Iris pigment epithelial cell (primary cell): ENCODE measurements around the gene NUP210.
A peak's percentile ranks its signal among the peaks of the same experiment; 100 is the strongest.
"Not testable (repeated sequence)": the region's sequence is repeated elsewhere in the genome, so short reads cannot be mapped to it uniquely, and the experiment has no call there.

Experiments
- DNase-seq: peaks from one replicate; pipeline ENCODE4 v3.0.0-alpha.2; 2011; ENCODE audit warnings: low read depth

The NUP210 gene

GRCh38 chr3:13420045-13420830 lies at the start of gene NUP210:
Gene NUP210 (minus strand): TSS chr3:13420322. CDS start chr3:13420226, 96 bp downstream.
- no peak for DNase-seq

DNA sequence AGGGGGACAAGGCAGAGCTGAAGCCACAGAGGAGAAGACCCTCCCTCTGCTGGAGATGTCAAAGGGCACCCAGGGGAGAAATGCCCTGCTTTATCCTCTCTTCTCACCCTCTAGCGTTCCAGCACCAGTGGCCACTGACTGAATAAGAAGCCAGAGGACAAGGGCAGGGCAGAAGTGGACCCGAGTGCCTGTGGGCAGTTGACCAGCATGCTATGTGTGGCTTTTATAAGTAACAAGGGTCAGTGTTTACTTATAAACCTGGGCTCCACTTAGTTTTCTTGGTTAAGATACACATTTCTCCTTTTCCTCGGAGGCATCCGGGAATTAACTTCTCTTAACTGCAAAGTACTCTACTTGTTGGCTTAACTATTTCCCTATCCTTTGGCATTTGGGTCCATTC lies 46.7 kb upstream of the NUP210 start:
- DNase-seq: no peak

- no peak for DNase-seq
Measured at GRCh38 chr3:13465236-13465873, 45.2 kb upstream of the NUP210 start.

GRCh38 chr3:13463618-13464400 lies 43.7 kb upstream of the NUP210 start:
- no peak for DNase-seq

- DNase-seq: no peak
Measured at GRCh38 chr3:13462822-13463221, 42.7 kb upstream of the NUP210 start.

DNA sequence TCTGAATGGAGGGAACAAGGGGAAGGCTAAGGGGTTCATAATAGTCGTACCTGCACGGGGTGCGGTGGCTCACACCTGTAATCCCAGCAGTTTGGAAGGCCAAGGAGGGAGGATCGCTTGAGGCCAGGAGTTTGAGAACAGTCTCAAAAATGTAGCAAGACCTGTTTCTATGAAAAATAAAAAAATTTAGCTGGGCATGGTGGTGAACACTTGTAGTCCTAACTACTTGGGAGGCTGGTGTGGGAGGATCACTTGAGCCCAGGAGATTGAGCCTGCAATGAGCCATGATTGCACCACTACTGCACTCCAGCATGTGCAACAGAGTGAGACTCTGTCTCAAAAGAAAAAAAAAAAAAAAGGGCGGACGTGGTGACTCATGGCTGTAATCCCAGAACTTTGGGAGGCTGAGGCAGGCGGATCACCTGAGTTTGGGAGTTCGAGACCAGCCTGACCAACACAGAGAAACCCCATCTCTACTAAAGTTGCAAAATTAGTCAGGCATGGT lies 42.1 kb upstream of the NUP210 start:
- peak; percentile 12 for DNase-seq

DNA sequence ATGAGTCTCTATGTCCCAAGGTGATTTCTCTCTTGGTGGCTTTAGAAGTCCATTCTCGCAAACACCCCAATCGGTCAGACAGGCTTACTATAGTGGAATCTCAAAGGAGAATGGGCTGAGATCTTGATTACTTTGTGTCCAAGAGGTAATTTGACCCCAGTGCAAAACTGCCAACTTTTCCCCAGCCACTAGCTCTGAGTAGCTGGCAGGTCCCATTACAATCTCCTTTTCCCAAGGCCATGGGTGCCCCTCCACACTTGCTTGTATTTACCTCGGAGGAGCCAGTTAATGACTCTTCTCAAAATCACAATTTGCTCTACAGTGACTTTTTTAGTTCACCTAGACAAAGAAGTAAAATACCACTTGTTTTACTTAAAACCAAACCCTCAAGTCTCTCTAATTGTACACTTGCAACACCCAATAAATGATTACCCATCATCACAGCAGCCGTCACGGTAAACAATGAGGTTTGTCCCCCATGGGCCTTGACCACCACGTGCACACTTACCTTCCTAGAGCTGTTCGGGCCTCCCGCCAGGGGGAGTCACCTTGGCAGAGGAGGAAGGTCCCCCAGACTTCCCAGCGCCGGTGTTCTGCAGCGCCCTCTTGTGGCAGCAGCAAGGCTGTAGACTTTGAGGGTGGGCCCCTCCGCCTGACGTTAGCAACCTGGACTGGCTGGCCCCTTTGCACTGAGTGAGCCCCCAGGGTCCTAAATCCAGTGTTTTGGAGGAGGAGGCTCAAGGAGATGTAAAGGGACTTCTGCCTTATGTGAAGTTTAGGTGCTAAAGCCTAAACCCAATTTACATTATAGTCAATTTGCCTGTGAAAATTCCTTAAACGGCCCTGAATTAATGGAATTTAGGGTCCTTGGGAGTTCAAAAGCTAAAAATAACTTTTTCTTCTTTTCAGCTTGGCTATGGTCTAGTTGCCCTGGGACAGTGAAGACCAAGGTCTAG lies 41.3 kb upstream of the NUP210 start:
- DNase-seq: peak; percentile 44

GRCh38 chr3:13460341-13460736 lies 40.2 kb upstream of the NUP210 start:
- DNase-seq: no peak

GRCh38 chr3:13459605-13460340 lies 39.7 kb upstream of the NUP210 start:
- no peak for DNase-seq

GRCh38 chr3:13457593-13457992 lies 37.5 kb upstream of the NUP210 start:
- DNase-seq: no peak

DNA sequence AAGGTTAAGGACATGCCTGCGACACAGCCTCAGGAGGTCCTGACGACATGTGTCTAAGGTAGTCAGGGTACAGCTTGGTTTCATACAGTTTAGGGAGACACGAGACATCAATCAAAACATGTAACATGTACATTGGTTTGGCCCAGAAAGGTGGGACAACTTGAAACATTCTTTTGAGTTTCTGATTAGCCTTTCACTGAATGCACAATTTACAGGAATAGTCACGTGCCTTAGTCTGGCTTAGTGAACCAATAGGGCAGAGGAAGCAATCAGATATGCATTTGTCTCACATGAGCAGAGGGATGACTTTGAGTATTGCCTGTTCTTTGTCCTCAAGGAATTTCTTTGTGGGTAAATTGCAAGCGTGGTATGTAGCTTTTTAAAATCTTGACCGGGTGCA lies 35.5 kb upstream of the NUP210 start:
- DNase-seq: no peak

- DNase-seq: peak; percentile 62
Measured at GRCh38 chr3:13452490-13453335, 32.6 kb upstream of the NUP210 start.

DNA sequence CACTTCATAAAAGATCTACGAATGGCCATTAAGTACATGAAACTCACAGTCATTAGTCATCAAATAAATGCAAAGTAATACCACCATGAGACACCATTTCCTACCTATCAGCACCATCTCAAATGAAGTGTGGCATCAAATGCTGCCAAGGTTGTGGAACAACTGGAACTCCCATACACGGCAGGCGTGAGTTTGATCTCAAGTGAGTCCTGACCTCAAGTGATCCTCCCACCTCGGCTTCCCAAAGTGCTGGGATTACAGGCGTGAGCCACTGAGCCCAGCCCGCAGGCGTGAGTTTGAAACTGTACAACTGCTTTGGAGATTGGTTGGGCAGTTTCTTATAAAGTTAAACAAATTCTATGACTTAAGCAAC lies 31.2 kb upstream of the NUP210 start:
- no peak for DNase-seq

DNA sequence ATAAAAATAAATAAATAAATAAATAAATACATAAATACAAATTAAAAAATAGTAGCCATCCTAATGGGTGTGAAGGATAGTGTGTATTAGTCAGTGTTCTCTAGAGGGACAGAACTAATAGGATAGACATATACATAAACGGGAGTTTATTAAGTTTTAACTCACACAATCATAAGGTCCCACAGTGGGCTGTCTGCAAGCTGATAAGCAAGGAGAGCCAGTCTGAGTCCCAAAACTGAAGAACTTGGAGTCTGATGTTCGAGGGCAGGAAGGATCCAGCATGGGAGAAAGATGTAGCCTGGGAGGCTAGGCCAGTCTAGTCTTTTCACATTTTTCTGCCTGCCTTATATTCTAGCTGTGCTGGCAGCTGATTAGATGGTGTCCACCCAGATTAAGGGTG lies 22.8 kb upstream of the NUP210 start:
- DNase-seq: not testable (repeated sequence)

DNA sequence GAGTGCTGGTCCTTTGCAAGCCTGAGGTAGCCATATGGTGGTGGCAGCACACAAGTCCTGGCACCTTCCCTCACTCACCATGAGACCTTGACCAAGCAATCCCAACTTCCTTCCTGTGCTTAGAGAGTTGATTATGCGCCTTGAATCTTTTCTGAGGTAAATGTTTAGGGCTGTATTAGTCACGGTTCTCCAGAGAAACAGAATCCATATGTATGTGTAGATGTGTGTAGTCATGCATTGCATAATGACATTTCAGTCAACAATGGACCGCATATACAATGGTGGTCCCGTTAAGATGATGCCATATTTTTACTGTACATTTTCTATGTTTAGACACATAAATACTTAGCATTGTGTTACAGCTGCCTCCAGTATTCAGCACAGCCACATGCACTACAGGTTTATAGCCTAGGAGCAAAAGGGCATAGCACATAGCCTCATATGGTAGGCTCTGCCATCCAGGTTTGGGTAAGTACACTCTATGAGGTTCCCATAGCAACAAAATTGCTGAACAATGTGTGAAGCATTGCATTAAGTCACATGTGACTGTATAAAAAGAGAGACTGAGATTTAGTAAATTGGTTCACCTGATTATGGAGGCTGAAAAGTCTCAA lies 20.2 kb upstream of the NUP210 start:
- DNase-seq: no peak

DNA sequence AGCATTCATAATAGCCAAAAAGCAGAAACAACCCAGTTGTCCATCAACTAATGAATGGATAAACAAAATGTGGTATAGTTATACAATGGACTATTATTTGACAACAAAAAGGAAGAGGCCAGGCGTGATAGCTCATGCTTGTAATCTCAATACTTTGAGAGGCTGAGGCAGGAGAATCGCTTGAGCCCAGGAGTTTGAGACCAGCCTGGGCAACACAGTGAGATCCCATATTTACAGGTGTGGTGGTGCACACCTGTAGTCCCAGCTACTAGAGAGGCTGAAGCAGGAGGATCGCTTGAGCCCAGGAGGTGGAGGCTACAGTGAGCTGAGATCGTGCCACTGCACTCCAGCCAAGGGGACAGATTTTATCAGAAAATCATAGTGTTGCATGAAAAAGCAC lies 16.1 kb upstream of the NUP210 start:
- not testable (repeated sequence) for DNase-seq

- no peak for DNase-seq
Measured at GRCh38 chr3:13433912-13434311, 13.8 kb upstream of the NUP210 start.

- DNase-seq: no peak
Measured at GRCh38 chr3:13432093-13432492, 12.0 kb upstream of the NUP210 start.

DNA sequence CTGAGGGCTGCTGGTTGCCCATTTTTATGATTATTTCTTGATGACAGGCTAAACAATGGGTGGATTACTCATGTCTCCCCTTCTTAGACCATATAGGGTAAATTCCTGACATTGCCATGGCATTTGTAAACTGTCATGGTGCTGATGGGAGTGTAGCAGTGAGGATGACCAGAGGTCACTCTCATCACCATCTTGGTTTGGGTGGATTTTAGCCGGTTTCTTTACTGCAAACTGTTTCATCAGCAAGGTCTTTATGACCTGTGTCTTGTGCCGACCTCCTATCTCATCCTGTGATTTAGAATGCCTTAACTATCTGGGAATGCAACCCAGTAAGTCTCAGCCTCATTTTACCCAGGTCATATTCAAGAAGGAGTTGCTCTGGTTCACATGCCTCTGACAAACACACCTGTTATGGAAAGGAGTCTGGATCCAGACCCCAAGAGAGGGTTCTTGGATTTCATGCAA lies 10.3 kb upstream of the NUP210 start:
- not testable (repeated sequence) for DNase-seq
